ENCODE results near the gene DQX1. TPM values are rescaled to one million over a fixed set of nuclear protein-coding genes. Genes with fewer than 3 reads are reported as not detected.

DQX1 gene
- total RNA-seq, 1 donor from 2014 or later = 0.80 TPM

DNA sequence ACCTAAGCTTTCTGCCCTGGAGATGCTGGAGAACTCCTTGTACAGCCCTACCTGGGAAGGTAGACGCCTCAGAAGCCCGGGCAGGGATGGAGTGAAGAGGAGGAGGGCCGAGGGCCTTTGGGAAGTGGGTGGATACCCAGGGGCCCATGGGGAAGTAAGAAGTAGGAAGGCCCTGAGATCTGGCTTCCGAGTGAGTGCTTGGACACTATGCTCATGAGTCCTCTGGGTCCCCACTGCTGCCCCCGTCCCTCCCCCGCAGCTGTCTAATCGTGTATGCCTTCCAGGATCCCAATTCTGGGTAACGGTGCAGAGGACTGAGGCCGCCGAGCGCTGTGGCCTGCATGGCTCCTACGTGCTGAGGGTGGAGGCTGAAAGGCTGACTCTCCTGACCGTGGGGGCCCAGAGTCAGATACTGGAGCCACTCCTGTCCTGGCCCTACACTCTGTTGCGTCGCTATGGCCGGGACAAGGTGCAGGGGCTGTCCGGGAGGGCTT lies 29.6 kb upstream of the DQX1 start:
- intact Hi-C loops (cut with micrococcal nuclease) = loop anchor here (2.0 to 10.0 kb wide), 4 partner anchors 19 to 279 kb away; partner anchors contain the start of genes HK2 and PCGF1

GRCh38 chr2:74554820-74555531 lies 28.9 kb upstream of the DQX1 start:
- intact Hi-C loops (cut with micrococcal nuclease) = loop anchor here (1.0 to 10.0 kb wide), 7 partner anchors 20 to 280 kb away; partner anchors contain the start of genes AUP1, HK2, HTRA2 and PCGF1

- intact Hi-C loops (cut with micrococcal nuclease) = loop anchor here (1.0 to 10.0 kb wide), 7 partner anchors 21 to 281 kb away; partner anchors contain the start of genes AUP1, HK2, HTRA2 and PCGF1
Measured at GRCh38 chr2:74553892-74554819, 28.1 kb upstream of the DQX1 start, which contains the start of the genes DOK1 and LOXL3. Gene DOK1, plus strand, starts transcription at chr2:74554720. Its CDS starts 35 bp downstream, at chr2:74554755. Gene LOXL3, minus strand, starts transcription at chr2:74553942. Its CDS starts 1,308 bp downstream, at chr2:74552634.

- intact Hi-C loops (cut with micrococcal nuclease) = loop anchor here (10.0 kb wide), 1 partner anchor 282 kb away; the partner anchor contains the start of gene HK2
Measured at GRCh38 chr2:74552914-74553811, 27.1 kb upstream of the DQX1 start.

- intact Hi-C loops (cut with micrococcal nuclease) = loop anchor here (10.0 kb wide), 1 partner anchor 283 kb away; the partner anchor contains the start of gene HK2
Measured at GRCh38 chr2:74551942-74552913, 26.2 kb upstream of the DQX1 start.

- intact Hi-C loops (cut with micrococcal nuclease) = loop anchor here (10.0 kb wide), 1 partner anchor 283 kb away; the partner anchor contains the start of gene HK2
Measured at GRCh38 chr2:74551530-74551929, 25.5 kb upstream of the DQX1 start.

DNA sequence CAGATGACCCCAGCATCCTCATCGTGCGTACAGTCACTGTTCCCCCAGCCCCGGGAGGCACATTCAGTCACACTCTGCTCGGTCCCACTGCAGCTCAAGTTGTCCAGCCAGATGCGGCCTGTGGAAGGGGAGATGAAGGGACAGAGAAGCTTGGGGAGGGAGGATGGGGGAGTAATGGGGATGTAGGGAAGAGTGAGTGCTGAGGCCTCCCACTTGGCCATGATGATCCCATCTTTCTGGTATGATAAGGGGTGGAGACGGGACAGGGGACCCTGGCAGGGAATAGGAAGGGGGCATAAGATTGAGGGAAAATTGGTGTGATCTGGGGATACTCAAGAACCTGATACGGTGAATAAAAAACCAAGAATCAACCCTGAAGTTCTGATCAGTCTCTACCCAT lies 24.2 kb upstream of the DQX1 start:
- intact Hi-C loops (cut with micrococcal nuclease) = loop anchor here (10.0 kb wide), 1 partner anchor 285 kb away; the partner anchor contains the start of gene HK2

DNA sequence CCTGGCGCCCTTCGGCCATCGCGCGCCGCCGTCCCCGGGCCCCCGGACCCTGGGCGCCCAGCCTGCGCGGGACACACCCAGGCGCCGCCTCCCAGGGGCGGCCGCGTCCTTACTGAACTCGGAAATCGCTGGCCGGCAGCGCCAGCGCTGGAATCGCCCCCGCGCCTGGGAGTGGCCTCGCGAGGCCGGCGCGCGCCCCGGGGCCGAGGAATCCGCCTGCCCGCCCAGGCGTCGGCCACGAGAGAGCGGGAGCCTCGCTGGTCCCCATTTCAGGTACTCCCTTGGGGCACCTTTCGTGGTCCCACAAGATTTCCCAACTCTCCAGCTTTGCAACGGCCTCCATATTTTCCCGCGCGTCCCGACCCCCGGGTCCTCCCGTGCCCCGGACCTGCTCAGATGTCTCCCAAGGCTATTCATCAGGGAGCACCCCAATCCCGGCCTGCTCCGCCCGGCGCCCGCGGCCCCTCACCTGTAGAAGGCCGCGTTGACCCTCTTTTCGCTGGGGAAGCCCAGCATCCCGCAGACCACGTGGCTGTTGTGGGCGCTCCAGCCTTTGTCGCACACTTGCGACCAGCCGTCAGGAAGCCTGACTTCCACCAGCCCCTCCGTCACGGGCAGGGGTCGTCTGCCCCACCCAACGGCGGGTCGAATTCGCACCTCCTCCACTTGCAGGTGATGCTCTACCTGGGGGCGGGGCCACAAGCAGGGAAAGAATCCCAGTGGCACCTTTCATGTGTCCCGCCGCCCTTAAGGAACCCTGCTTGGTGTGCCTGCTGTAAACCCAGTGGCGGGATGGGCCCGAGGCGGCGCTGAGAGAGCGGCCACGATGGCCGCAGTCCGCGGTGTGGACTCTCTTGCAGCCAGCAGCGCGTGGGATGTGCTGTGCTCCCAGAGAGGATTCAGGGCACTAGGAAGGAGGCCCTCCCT lies 23.1 kb upstream of the DQX1 start:
- intact Hi-C loops (cut with micrococcal nuclease) = no loop called here

DNA sequence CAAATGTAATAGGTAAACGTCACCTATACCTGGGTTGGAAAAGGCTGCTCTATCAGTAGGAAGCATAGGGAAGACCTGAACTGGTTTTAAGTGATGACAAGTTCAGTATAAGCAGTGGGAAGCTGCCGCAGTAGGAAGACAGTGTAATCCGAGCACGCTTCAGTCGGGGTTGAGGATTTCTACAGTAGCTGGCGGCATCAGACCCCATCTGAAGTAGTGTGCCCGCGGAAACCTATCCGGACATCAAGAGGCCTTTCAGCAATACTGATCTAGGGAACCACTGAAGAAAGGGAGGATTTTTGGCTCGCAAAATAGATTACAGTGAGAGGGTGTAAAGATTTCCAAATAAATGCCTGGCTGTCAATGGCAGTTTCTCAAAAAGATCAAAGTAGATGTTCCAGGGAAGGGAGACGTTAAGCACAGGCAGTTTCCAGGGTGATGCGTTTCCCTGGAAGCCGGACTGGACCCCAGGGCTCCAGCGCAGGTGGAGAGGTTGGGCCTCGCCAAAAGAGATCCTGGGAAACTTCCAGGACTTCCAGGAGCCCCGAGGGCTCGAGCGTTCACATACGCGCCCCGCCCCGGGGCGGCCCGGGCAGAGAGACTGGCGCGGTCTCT lies 22.4 kb upstream of the DQX1 start:
- intact Hi-C loops (cut with micrococcal nuclease) = no loop called here

GRCh38 chr2:74546004-74546403 lies 20.0 kb upstream of the DQX1 start:
- intact Hi-C loops (cut with micrococcal nuclease) = no loop called here

DNA sequence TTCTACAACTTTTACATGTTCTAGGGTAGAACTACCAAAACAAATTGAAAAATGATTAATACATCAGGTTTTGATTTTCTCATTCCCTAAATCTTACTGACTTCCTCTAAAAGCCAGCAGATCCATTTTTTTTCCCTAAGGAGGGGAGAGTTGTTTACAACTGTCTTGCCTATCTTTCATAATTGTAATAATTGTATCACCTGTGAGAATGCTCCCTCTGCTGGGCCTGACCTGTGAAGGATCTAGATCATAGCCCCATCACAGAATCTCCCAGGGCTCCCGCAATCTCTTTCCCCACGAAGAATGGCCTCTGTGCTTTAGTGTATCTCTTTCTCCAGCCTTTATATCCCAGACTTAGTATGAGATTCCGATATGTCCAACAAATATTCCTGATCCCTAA lies 18.6 kb upstream of the DQX1 start:
- intact Hi-C loops (cut with micrococcal nuclease) = no loop called here

DNA sequence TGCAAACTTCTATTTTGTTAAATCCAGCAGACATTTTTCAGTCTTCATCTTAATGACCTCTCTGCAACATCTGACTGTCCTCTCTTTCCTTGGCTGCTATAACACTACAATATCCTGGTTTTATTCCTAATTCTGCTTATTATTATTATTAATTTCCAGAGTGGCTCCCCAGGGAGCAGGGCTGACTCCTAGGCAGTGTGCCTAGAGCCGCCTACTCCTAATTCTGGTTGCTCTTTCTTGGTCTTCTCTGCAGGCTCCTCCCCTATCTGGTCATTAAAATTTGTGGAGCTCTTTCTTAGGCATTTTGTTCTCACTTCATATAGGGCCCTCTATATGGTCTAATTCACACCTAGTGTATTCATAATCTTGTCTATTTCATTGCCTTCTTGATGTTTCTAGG lies 16.9 kb upstream of the DQX1 start:
- intact Hi-C loops (cut with micrococcal nuclease) = no loop called here

DNA sequence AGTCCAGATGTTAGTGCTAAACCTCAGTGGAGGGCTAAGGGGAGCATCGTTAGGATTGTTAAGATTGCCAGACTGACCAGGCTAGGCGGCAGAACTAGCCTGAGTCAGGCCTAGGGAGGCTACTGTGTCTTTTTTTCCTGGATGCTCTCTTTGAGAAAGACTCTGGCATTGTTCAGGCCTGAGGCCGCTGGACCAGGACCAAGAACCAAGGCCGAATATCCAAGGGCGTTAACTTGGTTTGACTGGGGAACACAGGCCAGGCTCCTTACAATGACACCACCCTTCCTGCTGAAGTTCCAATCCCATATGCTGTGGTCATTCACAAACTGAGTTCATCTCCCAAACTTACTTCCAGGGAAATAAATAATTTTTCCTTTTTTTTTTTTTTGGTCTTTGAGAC lies 14.3 kb upstream of the DQX1 start:
- intact Hi-C loops (cut with micrococcal nuclease) = no loop called here

- intact Hi-C loops (cut with micrococcal nuclease) = no loop called here
Measured at GRCh38 chr2:74538881-74539339, 12.9 kb upstream of the DQX1 start.

DNA sequence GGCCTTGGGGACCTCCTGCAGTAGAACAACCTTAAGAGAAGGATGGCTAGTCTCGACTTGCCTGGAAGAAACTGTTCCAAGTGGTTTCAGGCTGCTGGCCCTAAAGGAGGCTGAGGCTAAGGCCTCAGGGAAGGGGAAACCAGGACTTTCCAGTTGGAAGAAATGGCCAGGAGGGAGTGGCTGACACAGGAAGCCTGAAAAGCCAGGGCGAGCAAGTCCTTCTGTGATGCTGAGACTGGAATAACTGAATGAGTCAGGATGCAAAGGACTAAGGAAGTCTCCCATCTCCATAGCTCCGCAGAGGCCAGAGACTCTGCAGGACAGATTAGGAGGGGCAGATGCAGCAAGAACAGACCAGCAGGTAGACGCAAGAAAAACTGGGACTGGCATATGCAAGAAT lies 11.1 kb upstream of the DQX1 start:
- intact Hi-C loops (cut with micrococcal nuclease) = no loop called here

- intact Hi-C loops (cut with micrococcal nuclease) = no loop called here
Measured at GRCh38 chr2:74536166-74536950, 10.3 kb upstream of the DQX1 start.
